Activated B cell treated with CpG ODN at 0.5 μM for 24 hours (primary cell): ENCODE data around the gene PEPD. TPM values are rescaled to one million over a fixed set of nuclear protein-coding genes. Genes with fewer than 3 reads are reported as not detected.
A peak's percentile ranks its signal among the peaks of the same experiment; 100 is the strongest.

ENCODE experiments used
- ATAC-seq: fragments of 200-7000 bp; cut with Tn5 transposase; one replicate; pipeline ENCODE4 v1.10.0; 2021; ENCODE audit warnings: low read depth, mild to moderate bottlenecking, moderate library complexity
- CTCF ChIA-PET: fragments of 350-600 bp; sonication (Branson Sonifier 250); formaldehyde crosslinking; loops from one replicate; lab custom pipeline; 2021; ENCODE audit warnings: antibody characterized with exemption; lab: Charles Lee
- POLR2A ChIA-PET: fragments of 350-600 bp; sonication (Branson Sonifier 250); formaldehyde crosslinking; loops from one replicate; lab custom pipeline; 2021; ENCODE audit warnings: antibody characterized with exemption; lab: Charles Lee
- DNase-seq: peaks from one replicate; pipeline ENCODE4 v3.0.0; 2022
- H3K27ac Mint-ChIP-seq: one replicate; pipeline ENCODE4 v1.8.0; 2020; ENCODE audit warnings: mixed read lengths
- H3K27me3 Mint-ChIP-seq: one replicate; pipeline ENCODE4 v1.8.0; 2021; ENCODE audit warnings: mixed read lengths
- H3K36me3 Mint-ChIP-seq: one replicate; pipeline ENCODE4 v1.8.0; 2021; ENCODE audit warnings: low read depth, mixed read lengths
- H3K4me1 Mint-ChIP-seq: one replicate; pipeline ENCODE4 v1.8.0; 2021; ENCODE audit warnings: mixed read lengths
- H3K4me3 Mint-ChIP-seq: one replicate; pipeline ENCODE4 v1.8.0; 2020; ENCODE audit warnings: mild to moderate bottlenecking, mixed read lengths
- H3K9me3 Mint-ChIP-seq: one replicate; pipeline ENCODE4 v1.8.0; 2020; ENCODE audit warnings: mixed read lengths
- intact Hi-C: fragments of 100-400 bp; cut with micrococcal nuclease; formaldehyde crosslinking; loops from one replicate; pipeline ENCODE4 v1.15.1; 2024
- total RNA-seq: library from RNA; stranded (reverse); gene quantifications from 2 replicates; pipeline ENCODE4 v1.2.3, GENCODE V29; 2022
- TF ChIP-seq, protein P1 (sequence below): fragments of 200-600 bp; IDR thresholded peaks from one replicate; pipeline ENCODE4 v1.8.0; 2022; ENCODE audit warnings: antibody characterized with exemption, mild to moderate bottlenecking

The PEPD gene
- total RNA-seq, 1 donor from 2014 or later = 49.1 TPM

DNA sequence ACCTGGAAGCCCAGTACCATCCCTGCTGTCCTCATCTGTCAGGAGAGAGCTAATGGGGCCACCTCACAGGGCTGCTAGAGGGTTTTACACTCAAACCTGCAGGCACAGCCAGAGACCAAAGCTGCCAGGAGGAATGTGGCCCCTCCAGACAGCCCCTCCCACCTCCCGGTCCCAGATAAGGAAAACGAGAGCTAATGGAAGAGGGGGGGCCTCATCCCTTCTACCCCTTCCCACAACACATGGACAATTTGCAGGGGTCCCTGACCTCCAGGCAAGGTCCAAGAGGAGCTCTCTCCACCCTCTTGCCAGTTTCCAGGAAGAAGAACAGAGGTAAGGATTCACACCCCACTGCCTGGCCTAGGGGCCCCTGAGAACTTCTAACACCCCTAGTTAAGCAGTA, 1.6 kb upstream of the PEPD start:
- ATAC-seq (no peak), DNase-seq (no peak)
- Mint-ChIP-seq H3K27ac (no peak overlapping the region), H3K36me3 (no peaks in the 10 kb centered on the region), H3K9me3 (no peaks in the 10 kb centered on the region), H3K4me3 (no peak overlapping the region), H3K27me3 (peaks cover 4% of the 10 kb centered on the region), H3K4me1 (peaks cover 19% of the 10 kb centered on the region)
- TF ChIP-seq, protein P1, sequence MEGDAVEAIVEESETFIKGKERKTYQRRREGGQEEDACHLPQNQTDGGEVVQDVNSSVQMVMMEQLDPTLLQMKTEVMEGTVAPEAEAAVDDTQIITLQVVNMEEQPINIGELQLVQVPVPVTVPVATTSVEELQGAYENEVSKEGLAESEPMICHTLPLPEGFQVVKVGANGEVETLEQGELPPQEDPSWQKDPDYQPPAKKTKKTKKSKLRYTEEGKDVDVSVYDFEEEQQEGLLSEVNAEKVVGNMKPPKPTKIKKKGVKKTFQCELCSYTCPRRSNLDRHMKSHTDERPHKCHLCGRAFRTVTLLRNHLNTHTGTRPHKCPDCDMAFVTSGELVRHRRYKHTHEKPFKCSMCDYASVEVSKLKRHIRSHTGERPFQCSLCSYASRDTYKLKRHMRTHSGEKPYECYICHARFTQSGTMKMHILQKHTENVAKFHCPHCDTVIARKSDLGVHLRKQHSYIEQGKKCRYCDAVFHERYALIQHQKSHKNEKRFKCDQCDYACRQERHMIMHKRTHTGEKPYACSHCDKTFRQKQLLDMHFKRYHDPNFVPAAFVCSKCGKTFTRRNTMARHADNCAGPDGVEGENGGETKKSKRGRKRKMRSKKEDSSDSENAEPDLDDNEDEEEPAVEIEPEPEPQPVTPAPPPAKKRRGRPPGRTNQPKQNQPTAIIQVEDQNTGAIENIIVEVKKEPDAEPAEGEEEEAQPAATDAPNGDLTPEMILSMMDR = no peak
- POLR2A ChIA-PET = no interaction called here
- CTCF ChIA-PET = no interaction called here
- intact Hi-C loops = loop anchor here (5.0 kb wide), 1 partner anchor 609 kb away; no protein-coding TSS in a partner anchor

DNA sequence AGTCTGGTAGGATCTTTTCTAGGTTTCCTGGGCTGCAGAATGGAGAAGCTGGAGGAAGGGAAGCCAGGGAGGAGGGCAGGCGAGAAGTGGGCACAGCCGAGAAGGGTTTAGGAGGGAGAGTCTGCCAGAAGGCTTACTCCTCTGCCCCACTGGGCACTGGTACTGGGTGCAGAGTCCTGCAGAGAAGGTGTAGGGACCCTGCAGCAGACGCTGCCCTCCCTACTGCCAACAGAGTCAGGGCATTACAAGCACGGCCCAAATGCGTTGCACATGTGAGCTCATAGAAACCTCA, 726 bp upstream of the PEPD start:
- TF ChIP-seq, protein P1 = no peak
- Mint-ChIP-seq H3K9me3 (no peaks in the 10 kb centered on the region), H3K27me3 (peaks cover 4% of the 10 kb centered on the region), H3K27ac (peak overlapping the region; percentile 66), H3K4me1 (peaks cover 19% of the 10 kb centered on the region), H3K4me3 (peak overlapping the region; percentile 91), H3K36me3 (no peaks in the 10 kb centered on the region)
- ChIA-PET CTCF (no interaction called here), POLR2A (interaction anchor here (1.2 to 1.4 kb wide), 2 partner anchors 149 to 345 kb away, joined by 5 to 7 read pairs; partner anchors contain the start of gene CEBPG)
- DNase-seq (no peak), ATAC-seq (no peak)
- intact Hi-C loops = loop anchor here (5.0 kb wide), 1 partner anchor 610 kb away; no protein-coding TSS in a partner anchor

DNA sequence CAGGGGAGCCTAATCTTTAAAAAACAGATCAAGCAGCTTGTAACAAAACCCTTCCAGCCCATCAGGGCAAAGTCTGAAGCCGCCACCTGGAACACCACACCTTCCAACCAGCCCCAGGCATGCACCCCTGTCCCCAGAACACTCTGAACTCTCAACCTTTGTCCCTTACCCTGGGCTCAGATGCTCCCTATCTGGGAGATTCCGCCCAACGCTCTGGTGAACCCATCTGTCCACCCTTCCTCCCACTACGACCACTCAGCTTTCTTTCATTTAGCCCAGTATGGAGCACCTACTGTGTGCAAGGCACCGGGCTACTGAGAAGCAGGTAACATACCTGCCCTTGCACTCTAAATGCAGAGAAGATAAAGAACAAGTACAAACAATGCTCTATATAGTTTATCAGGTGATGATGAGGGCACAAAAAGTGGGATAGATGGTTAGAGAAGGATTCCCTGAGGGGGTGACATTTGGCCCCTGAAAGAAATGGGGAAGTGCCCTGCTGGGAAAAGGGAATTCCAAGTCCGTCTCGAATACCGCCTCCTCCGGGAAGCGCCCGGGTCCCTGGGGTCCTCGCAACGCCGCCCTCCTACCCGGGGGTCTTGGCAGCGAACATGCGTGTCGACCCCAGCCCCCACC, 629 bp downstream of the PEPD start:
- POLR2A ChIA-PET = interaction anchor here (0.8 to 1.4 kb wide), 4 partner anchors 10 to 549 kb away, joined by 3 to 7 read pairs (median 4); partner anchors contain the start of genes CEBPG, CEP89 and FAAP24
- intact Hi-C loops = loop anchor here (1.0 to 5.0 kb wide), 4 partner anchors 257 to 611 kb away; partner anchors contain the start of gene FAAP24
- CTCF ChIA-PET = no interaction called here
- DNase-seq (no peak), ATAC-seq (no peak)
- no peaks in the 10 kb centered on the region for H3K36me3 Mint-ChIP-seq
- TF ChIP-seq, protein P1 = no peak
- peak overlapping the region; percentile 91 for H3K4me3 Mint-ChIP-seq
- H3K27ac Mint-ChIP-seq = peak overlapping the region; percentile 6
- H3K4me1 Mint-ChIP-seq = peaks cover 19% of the 10 kb centered on the region
- H3K27me3 Mint-ChIP-seq = peaks cover 2% of the 10 kb centered on the region
- no peaks in the 10 kb centered on the region for H3K9me3 Mint-ChIP-seq

DNA sequence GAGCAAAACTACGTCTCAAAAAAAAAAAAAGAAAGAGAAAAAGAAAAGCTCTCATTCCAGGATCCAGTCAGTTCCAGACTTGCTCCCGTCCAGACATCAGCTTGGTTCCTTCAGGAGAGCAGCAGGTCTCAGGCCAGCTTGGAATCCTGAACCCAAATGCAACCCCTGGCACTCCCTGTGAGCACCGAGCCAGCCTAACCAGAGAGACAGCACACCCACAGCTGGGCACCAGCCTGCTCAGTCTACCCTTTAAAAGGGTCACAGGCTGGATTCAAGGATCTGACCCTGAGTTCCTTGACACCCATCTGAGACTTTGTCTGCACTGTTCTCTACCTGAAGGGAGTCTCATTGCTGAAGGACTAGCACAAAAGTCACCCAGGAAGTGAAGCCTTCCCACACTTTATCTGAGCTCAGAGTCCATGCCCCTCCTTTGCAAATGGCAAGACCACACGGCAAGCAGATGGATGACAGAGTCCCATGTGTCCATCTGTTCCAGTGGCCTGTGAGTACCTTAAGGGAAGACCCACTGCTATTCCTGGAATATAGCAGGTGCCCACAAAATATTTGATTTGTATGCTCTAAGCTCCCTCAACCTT, 1.4 kb downstream of the PEPD start:
- no peak for ATAC-seq
- no peaks in the 10 kb centered on the region for H3K36me3 Mint-ChIP-seq
- peak overlapping the region; percentile 91 for H3K4me3 Mint-ChIP-seq
- ChIA-PET CTCF (no interaction called here), POLR2A (no interaction called here)
- no peaks in the 10 kb centered on the region for H3K9me3 Mint-ChIP-seq
- peaks cover 2% of the 10 kb centered on the region for H3K27me3 Mint-ChIP-seq
- DNase-seq = no peak
- TF ChIP-seq, protein P1 = no peak
- intact Hi-C loops = loop anchor here (2.0 to 5.0 kb wide), 2 partner anchors 547 to 612 kb away; partner anchors contain the start of gene FAAP24
- H3K4me1 Mint-ChIP-seq = peaks cover 19% of the 10 kb centered on the region
- H3K27ac Mint-ChIP-seq = no peak overlapping the region

DNA sequence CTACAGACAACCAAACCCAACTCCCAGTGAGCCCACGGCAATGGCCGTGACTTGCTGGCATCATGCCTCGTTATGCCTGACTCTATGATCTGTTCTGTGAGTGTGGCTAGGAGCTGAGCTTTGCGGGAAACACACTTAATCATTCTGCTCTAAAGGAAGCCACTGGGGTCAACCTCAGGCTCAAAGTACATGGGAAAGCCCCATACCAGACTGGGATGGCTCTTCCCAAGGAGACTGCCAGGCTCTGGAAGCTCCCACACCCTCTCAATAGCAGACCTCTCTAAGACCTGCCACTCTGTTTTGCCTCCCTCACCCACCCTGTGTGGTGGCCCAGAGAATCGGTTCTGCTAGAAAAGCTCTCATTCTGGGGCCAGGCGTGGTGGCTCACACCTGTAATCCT, 2.2 kb downstream of the PEPD start:
- TF ChIP-seq, protein P1 = no peak
- ChIA-PET POLR2A (no interaction called here), CTCF (no interaction called here)
- DNase-seq = no peak
- Mint-ChIP-seq H3K4me3 (no peak overlapping the region), H3K27me3 (no peaks in the 10 kb centered on the region), H3K9me3 (no peaks in the 10 kb centered on the region), H3K27ac (no peak overlapping the region), H3K4me1 (peaks cover 19% of the 10 kb centered on the region), H3K36me3 (no peaks in the 10 kb centered on the region)
- intact Hi-C loops = no loop called here
- no peak for ATAC-seq
